HG03139 (cell line): ENCODE measurements around the gene ABT1.
"Not testable (repeated sequence)": the region's sequence is repeated elsewhere in the genome, so short reads cannot be mapped to it uniquely, and the experiment has no call there.

Source experiments
- ATAC-seq: cut with Tn5 transposase; IDR thresholded peaks from one replicate; pipeline ENCODE4 v1.9.1; 2021; ENCODE audit not compliant: unreplicated experiment

Gene ABT1

GRCh38 chr6:26596579-26597388, at the start of gene ABT1:
Gene ABT1, plus strand, starts transcription at chr6:26596953. Its CDS starts 30 bp downstream, at chr6:26596983.
- ATAC-seq, result peak; percentile 85

- ATAC-seq, result not testable (repeated sequence)
Measured at GRCh38 chr6:26547363-26547762, 49.4 kb upstream of the ABT1 start.

GRCh38 chr6:26550250-26550993, 46.3 kb upstream of the ABT1 start:
- ATAC-seq, result no peak

- no peak for ATAC-seq
Measured at GRCh38 chr6:26552205-26552604, 44.5 kb upstream of the ABT1 start.

GRCh38 chr6:26552640-26553188, 44.0 kb upstream of the ABT1 start:
- no peak for ATAC-seq

- ATAC-seq, result no peak
Measured at GRCh38 chr6:26553264-26553634, 43.5 kb upstream of the ABT1 start.

- ATAC-seq, result peak; percentile 39
Measured at GRCh38 chr6:26553635-26554446, 42.9 kb upstream of the ABT1 start.

- ATAC-seq, result no peak
Measured at GRCh38 chr6:26554447-26554696, 42.4 kb upstream of the ABT1 start.

- ATAC-seq, result no peak
Measured at GRCh38 chr6:26554697-26555504, 41.9 kb upstream of the ABT1 start.

GRCh38 chr6:26555505-26556262, 41.1 kb upstream of the ABT1 start:
- no peak for ATAC-seq

GRCh38 chr6:26556263-26557070, 40.3 kb upstream of the ABT1 start:
- no peak for ATAC-seq

- ATAC-seq, result no peak
Measured at GRCh38 chr6:26561533-26562466, 35.0 kb upstream of the ABT1 start.

- no peak for ATAC-seq
Measured at GRCh38 chr6:26563488-26563887, 33.3 kb upstream of the ABT1 start.

- ATAC-seq, result peak; percentile 57
Measured at GRCh38 chr6:26568601-26569432, 27.9 kb upstream of the ABT1 start.

- no peak for ATAC-seq
Measured at GRCh38 chr6:26569433-26569764, 27.4 kb upstream of the ABT1 start.

- ATAC-seq, result no peak
Measured at GRCh38 chr6:26570027-26570809, 26.5 kb upstream of the ABT1 start.
